Tongue (tissue), 2 donors: ENCODE results near the gene SIAH2. TPM values are rescaled to one million over a fixed set of nuclear protein-coding genes. Genes with fewer than 3 reads are reported as not detected.

ENCODE experiments used
- DNase-seq: peaks from one replicate; pipeline ENCODE4 v3.0.0-alpha.2; 2015
- total RNA-seq: library from RNA; depleted of rRNA; stranded (reverse); fragments of >200 nt; gene quantifications from one replicate; pipeline ENCODE4 v1.2.3, GENCODE V29; 2014

SIAH2 gene
- total RNA-seq, 1 donor from 2014 or later = 32.1 TPM

DNA sequence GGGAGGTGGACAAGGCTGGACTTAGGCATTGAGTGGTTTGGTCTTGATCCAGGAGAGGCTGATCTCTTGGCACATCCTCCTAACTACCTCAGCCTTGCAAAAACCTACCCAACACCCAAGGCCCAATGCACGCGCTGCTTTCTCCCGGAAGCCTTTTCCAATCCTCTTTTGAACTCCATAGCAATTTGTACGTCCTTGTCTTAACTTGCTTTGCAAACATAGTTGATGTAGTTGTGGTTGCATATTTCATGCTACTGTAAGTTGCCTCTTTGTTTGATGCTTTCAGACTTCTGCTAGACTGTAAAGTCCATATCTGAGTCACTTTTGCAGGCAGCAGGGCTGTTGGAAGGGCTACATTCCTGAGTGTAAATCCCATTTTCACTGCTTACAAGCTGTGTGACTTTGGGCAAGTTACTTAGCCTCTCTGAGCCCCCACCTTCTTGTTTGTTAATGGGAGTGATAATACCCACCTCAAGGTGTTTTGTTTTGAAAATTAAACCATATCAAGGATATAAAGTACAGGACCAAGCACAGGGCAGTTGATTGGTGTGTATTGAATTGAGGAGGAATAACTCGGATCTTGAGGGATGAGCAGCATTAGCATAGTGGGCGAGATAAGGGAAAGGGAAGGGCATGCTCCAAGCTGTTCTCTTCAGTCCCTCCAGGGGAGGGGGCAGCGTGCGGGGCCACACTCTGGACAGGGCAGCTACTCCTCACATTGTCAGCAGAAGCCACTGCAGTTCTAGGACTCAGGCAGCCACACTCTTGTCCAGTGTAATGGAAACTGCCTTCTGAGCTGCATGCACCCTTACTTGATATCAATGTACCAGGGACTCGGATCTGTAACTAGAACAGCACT, 28.8 kb downstream of the SIAH2 start:
- DNase-seq = no peak

DNA sequence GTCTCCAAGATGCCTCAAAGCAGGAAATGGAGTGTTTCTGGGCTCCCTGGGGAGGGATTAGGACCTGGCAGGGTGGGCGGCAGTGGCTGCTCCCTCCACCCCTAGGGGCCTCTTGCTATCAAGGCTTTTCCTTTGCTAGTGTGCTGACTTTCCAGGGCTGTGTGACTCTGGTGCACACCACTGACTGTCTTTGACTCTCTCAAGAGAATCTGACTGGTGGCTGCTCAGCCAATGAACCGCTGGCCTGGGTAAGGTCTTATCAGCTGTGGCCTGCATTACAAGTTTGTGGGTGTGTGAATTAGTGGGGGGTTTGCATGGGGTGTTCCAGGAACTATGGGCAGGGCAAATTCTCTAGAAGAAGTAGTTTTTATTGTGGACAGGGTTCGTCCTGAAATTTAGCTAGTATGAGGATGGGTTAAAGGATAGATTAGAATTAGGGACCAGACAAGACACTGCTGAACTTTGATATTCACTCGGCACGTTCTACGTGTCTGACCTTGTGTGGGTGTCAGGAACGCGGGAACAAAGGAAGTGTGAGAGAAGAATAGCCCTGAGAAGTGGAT, 29.5 kb downstream of the SIAH2 start:
- no peak for DNase-seq

DNA sequence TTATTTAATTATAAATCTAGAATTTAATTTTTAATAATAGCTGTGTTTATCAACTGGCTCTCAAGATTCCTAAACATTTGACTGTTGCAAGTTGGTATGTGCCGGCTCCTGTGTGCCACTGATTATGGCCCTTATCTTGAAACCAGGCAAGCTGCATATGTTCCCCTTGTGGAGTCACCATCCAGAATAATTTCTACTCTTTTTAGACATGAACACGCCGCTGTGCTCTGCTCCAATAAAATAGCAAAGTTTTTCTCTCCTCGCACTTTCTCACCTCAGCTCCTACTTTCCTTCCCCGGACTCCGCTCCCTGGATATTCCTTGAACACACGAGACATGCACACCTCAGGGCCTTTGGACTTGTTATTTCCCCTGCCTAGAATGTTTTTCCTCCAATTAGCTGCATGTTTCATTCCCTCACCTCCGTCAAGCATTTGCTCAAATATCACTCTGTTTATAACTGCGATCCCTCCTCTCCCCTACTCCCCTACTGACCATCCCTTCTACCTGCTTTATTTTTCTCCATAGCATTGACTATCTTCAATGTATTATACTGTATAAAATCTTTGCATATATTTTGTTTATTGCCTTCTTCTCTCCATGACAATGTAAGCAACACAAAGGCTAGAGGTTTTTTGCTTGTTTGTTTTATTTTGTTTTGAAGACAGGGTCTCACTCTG, 33.1 kb downstream of the SIAH2 start:
- DNase-seq = no peak

DNA sequence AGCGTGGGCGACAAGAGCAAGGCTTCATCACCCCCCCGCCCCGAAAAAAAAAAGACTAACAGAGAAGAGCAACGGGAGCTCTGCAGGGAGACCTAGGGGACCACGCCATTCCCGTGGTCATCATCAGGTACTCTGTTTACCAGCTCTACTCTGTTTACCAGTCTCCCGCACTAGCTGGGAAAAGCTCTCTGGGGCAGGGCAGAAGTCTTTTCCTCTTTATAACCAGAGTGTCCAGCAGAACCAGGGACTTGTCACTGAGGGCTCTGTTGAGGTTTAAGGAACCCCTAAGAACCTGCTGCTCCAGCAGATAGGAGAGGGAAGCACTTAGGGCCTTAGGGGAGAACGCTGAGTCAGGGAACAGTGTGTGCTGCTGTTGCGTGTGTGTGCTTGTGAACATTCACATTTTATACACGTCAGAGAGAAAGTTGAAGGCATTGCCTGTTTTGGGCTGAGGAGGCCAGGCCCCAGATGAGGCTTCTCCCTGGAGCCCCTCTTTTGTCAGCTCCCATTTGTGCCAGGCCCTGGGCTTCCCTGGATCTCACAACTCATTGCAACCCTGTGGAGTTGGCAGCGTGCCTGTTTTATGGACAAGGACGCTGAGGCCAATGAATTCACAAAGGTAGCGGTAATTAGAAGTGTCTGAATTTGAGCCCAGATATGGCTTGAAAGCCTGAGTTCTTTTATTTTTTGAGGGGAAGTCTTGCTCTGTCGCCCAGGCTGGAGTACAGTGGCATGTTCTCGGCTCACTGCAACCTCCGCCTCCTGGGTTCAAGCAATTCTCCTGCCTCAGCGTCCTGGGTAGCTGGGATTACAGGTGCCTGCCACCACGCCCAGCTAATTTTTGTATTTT, 35.1 kb downstream of the SIAH2 start:
- no peak for DNase-seq

DNA sequence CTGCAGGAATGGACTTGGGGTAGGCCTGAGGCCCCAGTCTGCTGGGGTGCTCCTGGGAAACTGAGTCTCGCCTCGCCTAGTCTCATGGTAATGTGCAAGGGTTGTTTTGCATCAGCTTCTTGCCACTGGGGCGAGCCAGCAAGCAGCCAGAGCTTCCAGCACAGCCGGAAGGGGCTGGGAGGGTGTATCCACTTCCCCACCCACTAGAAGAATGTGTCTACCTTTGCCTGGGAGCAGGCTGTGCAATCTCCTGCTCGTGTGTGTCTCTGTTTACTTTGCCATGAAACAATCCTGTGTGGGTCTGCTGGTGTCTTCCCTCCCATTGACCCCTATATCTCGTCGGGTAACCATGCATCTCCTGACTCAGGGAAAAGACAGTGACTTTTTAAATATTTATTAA, 37.4 kb downstream of the SIAH2 start:
- DNase-seq = no peak

DNA sequence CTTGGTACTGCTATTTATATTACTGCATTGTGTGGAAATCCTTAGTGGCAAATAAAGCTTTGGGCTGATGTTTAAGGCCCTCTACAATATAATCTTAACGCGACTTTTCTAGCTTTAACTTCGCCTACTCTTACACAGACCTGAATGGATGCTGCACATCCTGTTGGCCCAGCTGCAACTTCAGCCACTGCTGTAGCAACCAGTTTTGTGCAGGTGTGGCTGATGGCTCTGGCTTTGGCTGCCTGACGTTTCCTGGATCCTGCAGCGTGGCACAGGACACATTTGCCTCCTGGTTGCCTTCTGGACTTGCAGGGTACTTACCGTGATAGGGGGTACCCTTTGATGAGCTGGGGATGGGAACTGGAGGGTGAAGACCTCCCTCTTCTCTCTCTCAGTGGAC, 39.0 kb downstream of the SIAH2 start:
- DNase-seq = no peak

DNA sequence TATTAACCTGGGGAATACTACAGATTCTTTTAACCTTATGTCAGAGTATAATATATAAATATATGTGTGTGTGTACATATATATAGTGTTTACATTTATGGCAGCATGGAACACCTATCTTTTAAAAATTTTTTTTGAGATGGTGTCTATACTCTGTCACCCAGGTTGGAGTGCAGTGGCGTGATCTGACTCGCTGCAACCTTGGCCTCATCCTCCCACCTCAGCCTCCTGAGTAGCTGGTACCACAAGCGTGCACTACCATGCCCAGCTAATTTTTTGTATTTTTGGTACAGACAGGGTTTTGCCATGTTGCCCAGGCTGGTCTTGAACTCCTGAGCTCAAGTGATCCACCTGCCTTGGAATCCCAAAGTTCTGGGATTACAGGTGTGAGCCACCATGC, 40.7 kb downstream of the SIAH2 start:
- no peak for DNase-seq

DNA sequence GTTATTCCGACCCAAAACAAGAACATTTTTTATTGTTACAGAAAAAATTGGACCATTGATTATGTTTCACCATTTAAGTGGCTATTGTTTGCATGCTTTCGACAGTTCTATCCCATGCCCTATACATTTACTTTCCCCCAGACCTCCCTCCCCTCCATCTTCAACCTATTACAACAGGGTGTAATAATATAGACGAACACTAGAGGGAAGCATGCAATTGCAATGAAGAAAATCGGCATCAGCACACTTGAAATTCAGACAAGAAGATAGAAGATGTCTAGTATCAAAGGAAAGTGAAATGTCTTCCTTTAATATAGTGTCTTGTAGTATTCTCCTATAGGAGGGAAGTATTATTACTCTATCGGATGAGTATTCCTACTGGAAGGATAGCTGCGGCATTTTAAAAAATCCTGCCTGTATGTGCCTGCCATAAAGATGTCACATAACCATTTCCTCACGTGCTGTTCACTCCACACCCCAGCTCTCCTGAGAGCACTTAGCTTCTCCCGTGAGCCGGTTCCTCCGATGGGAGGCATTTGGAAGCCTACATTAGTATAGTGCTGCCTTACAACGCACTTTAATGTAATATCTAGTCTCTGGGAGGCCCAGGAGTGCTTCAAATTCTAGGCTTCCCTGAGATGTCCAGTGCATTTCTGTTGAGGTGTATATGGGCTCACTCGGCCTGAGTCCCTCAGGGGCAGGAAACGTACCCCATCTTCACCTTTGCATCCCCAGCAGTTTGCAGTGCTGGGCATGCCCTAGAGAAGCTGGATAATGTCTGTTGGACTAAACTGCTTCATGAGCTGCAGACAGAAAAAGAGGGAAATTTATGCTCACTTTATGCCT, 41.5 kb downstream of the SIAH2 start:
- DNase-seq = peak; percentile 86

DNA sequence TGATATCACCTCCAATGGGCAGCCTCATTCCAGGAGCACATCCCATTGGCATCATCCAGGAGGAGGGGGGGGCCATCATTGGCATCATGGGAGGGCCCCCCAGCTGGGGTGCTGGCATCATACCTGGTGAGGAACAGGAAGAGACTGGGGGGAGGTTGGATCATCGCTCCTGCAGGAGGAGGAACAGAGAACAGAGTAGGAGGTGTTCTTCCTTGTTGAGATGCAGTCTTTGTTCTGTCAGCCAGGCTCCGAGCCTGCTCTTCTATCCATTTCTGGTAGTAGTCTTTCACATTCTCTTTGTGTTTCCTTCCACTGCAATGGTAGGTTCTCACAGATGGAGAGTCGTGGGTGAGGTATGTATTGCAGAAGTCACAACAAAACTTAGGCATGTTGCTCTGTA, 42.5 kb downstream of the SIAH2 start:
- DNase-seq = no peak

DNA sequence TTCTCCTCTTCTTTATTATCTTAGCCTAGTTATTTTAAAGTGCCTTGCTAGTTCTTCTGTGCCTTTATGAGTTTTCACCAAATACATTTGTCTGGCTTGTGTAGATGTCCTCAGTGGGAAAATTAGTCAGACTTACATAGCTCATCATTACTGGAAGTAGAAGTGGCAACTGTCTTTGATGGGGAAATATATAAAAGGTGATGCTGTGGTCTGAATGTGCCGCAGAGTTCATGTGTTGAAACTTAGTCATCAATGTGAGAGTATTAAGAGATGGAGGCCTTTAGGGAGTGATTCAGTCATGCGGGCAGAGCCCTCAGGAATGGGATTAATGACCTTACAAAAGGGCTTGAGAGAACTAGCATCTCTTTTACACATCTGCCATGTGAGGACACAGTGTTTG, 52.9 kb downstream of the SIAH2 start:
- no peak for DNase-seq

DNA sequence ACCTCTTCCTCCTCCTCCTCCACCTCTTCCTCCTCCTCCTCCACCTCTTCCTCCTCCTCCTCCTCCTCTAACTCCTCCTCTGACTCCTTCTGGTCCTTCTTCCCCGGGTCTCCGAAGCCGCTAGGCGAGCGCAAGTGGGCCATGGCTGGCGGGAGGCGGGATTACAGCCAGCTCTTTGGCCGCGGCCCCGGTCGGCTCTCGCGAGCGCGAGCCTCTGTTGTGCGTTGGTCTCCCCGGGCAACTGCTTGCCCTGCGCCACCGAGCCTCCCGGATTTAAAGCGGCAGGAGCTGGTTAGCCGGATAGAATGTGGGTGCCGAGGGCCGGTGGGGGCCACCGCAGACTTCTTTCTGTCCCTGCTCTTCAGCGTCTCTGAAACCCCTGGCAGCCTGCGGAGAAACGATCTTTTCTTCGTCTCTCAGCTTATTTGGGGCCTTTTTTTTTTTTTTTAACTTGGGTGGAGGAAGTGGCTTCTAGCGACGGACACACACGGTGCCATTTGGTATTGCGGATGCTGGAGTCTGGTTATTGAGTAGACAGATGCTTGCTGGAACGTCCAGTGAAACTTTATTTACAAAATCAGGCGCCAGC, 59.1 kb downstream of the SIAH2 start, which contains the start of gene ERICH6:
TSS of gene ERICH6 (minus strand) at position 165 of the 589 bp plus-strand sequence. CDS start at position 143, 22 bp downstream.
- DNase-seq = peak; percentile 95

DNA sequence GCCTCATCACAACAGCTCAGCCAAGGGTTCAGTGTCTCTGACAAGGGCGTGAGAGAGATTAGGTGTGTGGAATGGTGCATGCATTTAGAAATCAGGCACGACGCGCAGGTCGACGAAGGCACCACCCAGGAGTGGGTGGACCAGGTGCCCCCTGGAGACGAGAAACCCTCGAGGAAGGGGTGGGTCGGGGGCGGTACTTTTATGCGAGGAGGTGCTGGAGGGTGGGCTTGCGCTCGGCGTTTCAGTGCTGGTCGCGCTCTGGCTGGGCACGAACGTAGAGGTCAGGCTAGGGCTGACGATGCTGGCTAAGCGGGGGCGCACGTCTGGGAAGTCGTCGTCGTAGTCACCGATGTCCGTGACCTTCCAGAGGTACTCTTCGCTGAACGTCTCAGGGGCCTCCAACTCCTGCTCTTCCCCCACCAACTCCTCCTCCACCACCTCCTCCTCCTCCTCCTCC, 59.6 kb downstream of the SIAH2 start:
- peak; percentile 57 for DNase-seq

DNA sequence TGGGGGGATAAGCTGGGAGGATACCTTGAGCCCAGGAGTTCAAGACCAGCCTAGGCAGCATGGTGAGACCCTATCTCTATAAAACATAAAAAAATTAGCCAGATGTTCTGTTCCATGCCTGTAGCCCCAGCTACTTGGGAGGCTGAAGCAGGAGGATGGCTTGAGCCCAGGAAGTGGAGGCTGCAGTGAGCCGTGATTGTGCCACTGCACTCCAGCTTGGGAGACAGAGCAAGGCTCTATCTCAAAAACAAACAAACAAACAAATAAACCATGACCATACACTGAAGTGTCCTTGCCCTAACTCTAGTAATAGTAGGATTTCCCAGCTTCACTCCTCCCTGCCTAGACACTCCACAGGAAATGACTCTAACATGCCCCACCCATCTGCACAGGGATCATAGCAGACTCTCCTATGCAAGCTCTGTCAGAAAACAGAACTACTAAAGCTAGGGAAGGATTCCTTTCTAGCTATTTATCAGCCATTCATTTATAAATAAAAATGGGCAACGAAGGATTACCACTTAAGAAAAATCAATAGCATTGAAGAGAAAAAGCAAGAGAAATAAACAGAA, 63.8 kb downstream of the SIAH2 start:
- no peak for DNase-seq

DNA sequence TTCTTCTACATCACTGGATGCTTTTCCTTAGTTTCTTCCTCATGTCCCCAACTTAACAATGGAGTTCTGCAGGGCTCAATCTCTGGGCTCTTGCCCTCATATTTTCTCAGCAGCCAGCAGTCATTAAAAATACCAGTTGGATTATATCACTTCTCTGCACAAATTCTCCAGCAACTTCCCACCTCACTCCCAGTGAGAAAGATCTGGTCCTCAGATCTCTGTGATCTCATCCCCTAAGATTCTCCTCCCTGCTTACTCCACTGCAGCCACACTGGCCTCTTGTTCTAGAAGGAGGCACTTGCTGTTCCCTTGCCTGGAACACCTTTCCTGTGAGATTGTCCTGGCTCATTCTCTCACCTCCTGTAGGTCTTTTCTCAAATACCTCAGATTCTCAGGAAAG, 65.3 kb downstream of the SIAH2 start:
- no peak for DNase-seq

DNA sequence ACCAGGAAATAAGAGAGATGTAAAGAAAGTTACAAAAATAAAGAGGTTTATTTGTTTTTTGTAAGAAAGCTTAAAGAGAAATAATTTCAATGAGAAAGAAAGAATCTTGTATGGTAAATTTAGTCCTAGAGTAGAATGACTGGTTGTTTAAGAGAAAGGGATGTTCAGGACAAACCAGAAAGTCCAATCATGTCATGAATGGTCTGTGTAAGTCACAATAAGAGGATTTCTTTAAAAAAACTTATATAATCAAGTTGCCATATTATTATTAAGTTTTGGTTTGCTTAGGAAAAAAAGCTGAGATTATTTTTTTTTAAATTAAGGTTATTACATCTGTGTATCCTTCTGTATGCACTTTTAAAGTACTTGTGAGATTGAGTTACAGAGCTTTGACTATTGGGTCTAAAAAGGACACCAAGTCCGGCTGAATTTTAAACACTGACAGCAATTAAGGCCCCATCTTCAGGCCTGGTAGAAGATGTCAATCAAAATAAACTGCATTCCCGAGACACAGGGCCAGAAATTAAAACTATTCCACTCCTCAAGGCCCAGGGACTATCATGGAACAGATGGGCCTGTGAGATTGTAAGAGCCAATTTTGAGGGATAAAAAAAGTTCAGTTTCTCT, 71.4 kb downstream of the SIAH2 start:
- DNase-seq = no peak

Other genes starting within 250 kb of the SIAH2 start
- gene SERP1, start 216.7 kb downstream of the SIAH2 start, total RNA-seq = 94.0 TPM
- 219 TPM for gene EIF2A, start 216.4 kb downstream of the SIAH2 start, total RNA-seq
- gene SELENOT, start 159.8 kb downstream of the SIAH2 start, total RNA-seq = 43.9 TPM
- not detected for gene ERICH6, start 59.2 kb downstream of the SIAH2 start, total RNA-seq
- not detected for gene MINDY4B, start 142.3 kb upstream of the SIAH2 start, total RNA-seq
- gene CLRN1, start 209.6 kb upstream of the SIAH2 start, total RNA-seq = 0.31 TPM